Measurements from ENCODE around the gene ITPRID1. TPM values are rescaled to one million over a fixed set of nuclear protein-coding genes. Genes with fewer than 3 reads are reported as not detected.

The ITPRID1 gene
- total and polyA plus RNA-seq, 2 donors from 2014 or later: not detected

- no peaks in the 10 kb centered on the region for H3K9me3 ChIP-seq (ENCODE audit: control insufficient read depth in 2 of 3, insufficient read depth in 1 of 3, low read length in 3 of 3)
- H3K27me3 ChIP-seq (ENCODE audit: control insufficient read depth, insufficient read depth, low read length): no peaks in the 10 kb centered on the region
- no peaks in the 10 kb centered on the region for H3K4me1 ChIP-seq (ENCODE audit: control insufficient read depth in 2 of 3, insufficient read depth in 2 of 3, low read depth in 1 of 3, low read length in 3 of 3)
- H3K36me3 ChIP-seq (ENCODE audit: control insufficient read depth in 2 of 3, insufficient read depth in 3 of 3, low read length in 3 of 3): no peaks in the 10 kb centered on the region
- no peak overlapping the region for H3K27ac ChIP-seq (ENCODE audit: low read depth in 2 of 2, low read length in 2 of 2)
- FAIRE-seq (no peak), DNase-seq (no peak)
- H3K9ac ChIP-seq (ENCODE audit: low read length in 3 of 3): no peak overlapping the region
- H3K4me3 ChIP-seq (ENCODE audit: low read length in 3 of 3): no peak overlapping the region
- TF ChIP-seq, protein P1, sequence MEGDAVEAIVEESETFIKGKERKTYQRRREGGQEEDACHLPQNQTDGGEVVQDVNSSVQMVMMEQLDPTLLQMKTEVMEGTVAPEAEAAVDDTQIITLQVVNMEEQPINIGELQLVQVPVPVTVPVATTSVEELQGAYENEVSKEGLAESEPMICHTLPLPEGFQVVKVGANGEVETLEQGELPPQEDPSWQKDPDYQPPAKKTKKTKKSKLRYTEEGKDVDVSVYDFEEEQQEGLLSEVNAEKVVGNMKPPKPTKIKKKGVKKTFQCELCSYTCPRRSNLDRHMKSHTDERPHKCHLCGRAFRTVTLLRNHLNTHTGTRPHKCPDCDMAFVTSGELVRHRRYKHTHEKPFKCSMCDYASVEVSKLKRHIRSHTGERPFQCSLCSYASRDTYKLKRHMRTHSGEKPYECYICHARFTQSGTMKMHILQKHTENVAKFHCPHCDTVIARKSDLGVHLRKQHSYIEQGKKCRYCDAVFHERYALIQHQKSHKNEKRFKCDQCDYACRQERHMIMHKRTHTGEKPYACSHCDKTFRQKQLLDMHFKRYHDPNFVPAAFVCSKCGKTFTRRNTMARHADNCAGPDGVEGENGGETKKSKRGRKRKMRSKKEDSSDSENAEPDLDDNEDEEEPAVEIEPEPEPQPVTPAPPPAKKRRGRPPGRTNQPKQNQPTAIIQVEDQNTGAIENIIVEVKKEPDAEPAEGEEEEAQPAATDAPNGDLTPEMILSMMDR (IDR thresholded peaks at IDR 0.05; ENCODE audit: borderline replicate concordance, extremely low read depth, insufficient read depth): no peak
- intact Hi-C loops (cut with DNase I): no loop called here
Observed at GRCh38 chr7:31665546-31665945, 151.7 kb downstream of the ITPRID1 start.

GRCh38 chr7:31669461-31669860, 155.6 kb downstream of the ITPRID1 start:
- Histone ChIP-seq H3K9me3 (ENCODE audit: control insufficient read depth in 2 of 3, insufficient read depth in 1 of 3, low read length in 3 of 3) (no peaks in the 10 kb centered on the region), H3K9ac (ENCODE audit: low read length in 3 of 3) (no peak overlapping the region), H3K36me3 (ENCODE audit: control insufficient read depth in 2 of 3, insufficient read depth in 3 of 3, low read length in 3 of 3) (no peaks in the 10 kb centered on the region), H3K4me3 (ENCODE audit: low read length in 3 of 3) (no peak overlapping the region), H3K4me1 (ENCODE audit: control insufficient read depth in 2 of 3, insufficient read depth in 2 of 3, low read depth in 1 of 3, low read length in 3 of 3) (no peaks in the 10 kb centered on the region), H3K27me3 (ENCODE audit: control insufficient read depth, insufficient read depth, low read length) (no peaks in the 10 kb centered on the region), H3K27ac (ENCODE audit: low read depth in 2 of 2, low read length in 2 of 2) (no peak overlapping the region)
- FAIRE-seq (no peak), DNase-seq (no peak)
- intact Hi-C loops (cut with DNase I): no loop called here
- TF ChIP-seq, protein P1 (IDR thresholded peaks at IDR 0.05; ENCODE audit: borderline replicate concordance, extremely low read depth, insufficient read depth): no peak

DNA sequence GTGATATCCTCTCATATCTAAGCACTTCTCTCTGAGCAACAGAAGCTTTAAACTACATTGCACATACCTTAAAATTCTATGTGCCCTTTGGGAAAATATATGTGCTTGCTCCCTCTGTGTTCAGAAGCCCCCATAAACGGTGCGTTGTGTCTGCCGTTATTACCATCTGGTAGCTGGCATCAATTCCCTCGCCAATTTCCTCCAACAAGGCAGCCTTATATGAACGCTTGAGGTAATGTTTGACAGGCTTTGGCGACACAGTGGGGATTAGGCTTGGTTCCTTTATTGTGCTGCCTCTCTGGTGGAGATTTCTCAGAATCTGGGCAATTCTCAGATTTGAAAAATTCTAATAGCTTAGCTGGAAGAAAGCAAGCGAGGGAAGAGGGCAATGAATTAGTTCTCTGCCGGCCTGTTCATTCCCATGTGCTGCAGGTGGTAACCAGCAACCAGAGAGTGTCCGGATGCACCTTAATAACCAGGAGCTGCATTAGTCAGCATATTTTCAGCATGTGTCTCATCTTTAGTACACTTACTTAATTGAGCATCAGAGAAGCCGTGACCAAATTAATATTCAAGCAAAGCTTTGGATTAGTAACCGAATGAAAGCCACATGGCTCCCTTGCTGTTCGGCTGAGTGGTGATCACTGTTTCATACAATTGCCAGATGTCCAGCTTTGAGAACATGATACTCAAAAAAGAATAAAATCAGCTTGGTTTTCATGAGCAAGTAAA, 165.8 kb downstream of the ITPRID1 start:
- Histone ChIP-seq H3K27me3 (ENCODE audit: control insufficient read depth, insufficient read depth, low read length) (no peaks in the 10 kb centered on the region), H3K4me3 (ENCODE audit: low read length in 3 of 3) (no peak overlapping the region), H3K9me3 (ENCODE audit: control insufficient read depth in 2 of 3, insufficient read depth in 1 of 3, low read length in 3 of 3) (no peaks in the 10 kb centered on the region), H3K4me1 (ENCODE audit: control insufficient read depth in 2 of 3, insufficient read depth in 2 of 3, low read depth in 1 of 3, low read length in 3 of 3) (no peaks in the 10 kb centered on the region), H3K9ac (ENCODE audit: low read length in 3 of 3) (no peak overlapping the region), H3K36me3 (ENCODE audit: control insufficient read depth in 2 of 3, insufficient read depth in 3 of 3, low read length in 3 of 3) (no peaks in the 10 kb centered on the region), H3K27ac (ENCODE audit: low read depth in 2 of 2, low read length in 2 of 2) (no peak overlapping the region)
- intact Hi-C loops (cut with DNase I): no loop called here
- no peak for DNase-seq
- no peak for FAIRE-seq
- TF ChIP-seq, protein P1 (IDR thresholded peaks at IDR 0.05; ENCODE audit: borderline replicate concordance, extremely low read depth, insufficient read depth): no peak
